HG02759 (cell line): ENCODE data around the gene R3HDM1.
A peak's percentile ranks its signal among the peaks of the same experiment; 100 is the strongest.
"Not testable (repeated sequence)": the region's sequence is repeated elsewhere in the genome, so short reads cannot be mapped to it uniquely, and the experiment has no call there.

Source experiments
- ATAC-seq: cut with Tn5 transposase; IDR thresholded peaks from one replicate; pipeline ENCODE4 v1.9.1; 2021; ENCODE audit warnings: mild to moderate bottlenecking, moderate library complexity; ENCODE audit not compliant: unreplicated experiment

Gene R3HDM1

GRCh38 chr2:135701442-135701841 is 170.2 kb downstream of the R3HDM1 start:
- no peak for ATAC-seq

GRCh38 chr2:135703300-135703699 is 172.0 kb downstream of the R3HDM1 start:
- ATAC-seq, result no peak

GRCh38 chr2:135704075-135704474 is 172.8 kb downstream of the R3HDM1 start:
- ATAC-seq, result not testable (repeated sequence)

GRCh38 chr2:135708159-135708558 is 176.9 kb downstream of the R3HDM1 start:
- no peak for ATAC-seq

GRCh38 chr2:135709992-135710391 is 178.7 kb downstream of the R3HDM1 start:
- ATAC-seq, result no peak

GRCh38 chr2:135715086-135715485 is 183.8 kb downstream of the R3HDM1 start:
- not testable (repeated sequence) for ATAC-seq

- no peak for ATAC-seq
Measured at GRCh38 chr2:135728064-135728743, 196.9 kb downstream of the R3HDM1 start.

- ATAC-seq, result no peak
Measured at GRCh38 chr2:135732561-135732960, 201.3 kb downstream of the R3HDM1 start.

GRCh38 chr2:135733045-135733444 is 201.8 kb downstream of the R3HDM1 start:
- no peak for ATAC-seq

GRCh38 chr2:135736546-135736945 is 205.3 kb downstream of the R3HDM1 start:
- no peak for ATAC-seq

GRCh38 chr2:135740206-135740605 is 208.9 kb downstream of the R3HDM1 start:
- no peak for ATAC-seq

- ATAC-seq, result no peak
Measured at GRCh38 chr2:135741043-135741394, 209.7 kb downstream of the R3HDM1 start.

GRCh38 chr2:135741395-135742324 is 210.4 kb downstream of the R3HDM1 start, which contains the start of gene UBXN4:
Gene UBXN4, plus strand, starts transcription at chr2:135741855. Its CDS starts 75 bp downstream, at chr2:135741930.
- peak; percentile 93 for ATAC-seq

- ATAC-seq, result peak; percentile 22
Measured at GRCh38 chr2:135742325-135742757, 211.1 kb downstream of the R3HDM1 start.

- ATAC-seq, result no peak
Measured at GRCh38 chr2:135743860-135744259, 212.6 kb downstream of the R3HDM1 start.

GRCh38 chr2:135744760-135745314 is 213.6 kb downstream of the R3HDM1 start:
- ATAC-seq, result no peak

- no peak for ATAC-seq
Measured at GRCh38 chr2:135745545-135745944, 214.3 kb downstream of the R3HDM1 start.

- no peak for ATAC-seq
Measured at GRCh38 chr2:135755573-135755972, 224.3 kb downstream of the R3HDM1 start.

- no peak for ATAC-seq
Measured at GRCh38 chr2:135756692-135757091, 225.4 kb downstream of the R3HDM1 start.

GRCh38 chr2:135762022-135762421 is 230.7 kb downstream of the R3HDM1 start:
- ATAC-seq, result no peak

- no peak for ATAC-seq
Measured at GRCh38 chr2:135762530-135762929, 231.2 kb downstream of the R3HDM1 start.

- no peak for ATAC-seq
Measured at GRCh38 chr2:135768863-135769262, 237.6 kb downstream of the R3HDM1 start.
